ENCODE results near the gene NCOR1.

Gene NCOR1

DNA sequence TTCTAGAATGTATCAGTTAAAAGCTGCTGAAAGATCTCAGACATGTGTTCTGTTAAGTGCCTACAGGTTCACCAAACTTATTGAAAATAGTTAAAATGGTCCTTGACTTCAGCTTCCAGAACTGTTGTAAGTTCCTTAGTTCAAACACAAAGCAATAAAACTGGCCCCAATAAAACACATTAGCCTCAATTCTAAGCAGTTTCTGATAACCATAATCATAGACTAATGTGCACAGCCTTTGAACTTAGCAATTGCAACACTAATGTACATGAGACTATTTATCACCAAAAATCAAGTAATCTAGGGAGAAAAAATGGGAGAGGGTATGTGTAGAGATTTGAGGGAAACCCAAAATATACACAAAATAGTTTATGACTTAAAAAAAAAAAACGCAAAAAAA lies 17.1 kb upstream of the NCOR1 start:
- no peak for TF ChIP-seq TEAD4 (IDR thresholded peaks at IDR 0.05)
- no peak for TF ChIP-seq TAF1 (IDR thresholded peaks at IDR 0.05; ENCODE audit: low read depth)
- TF ChIP-seq YY1 (IDR thresholded peaks at IDR 0.05; ENCODE audit: low read depth): no peak
- TF ChIP-seq, protein P1, sequence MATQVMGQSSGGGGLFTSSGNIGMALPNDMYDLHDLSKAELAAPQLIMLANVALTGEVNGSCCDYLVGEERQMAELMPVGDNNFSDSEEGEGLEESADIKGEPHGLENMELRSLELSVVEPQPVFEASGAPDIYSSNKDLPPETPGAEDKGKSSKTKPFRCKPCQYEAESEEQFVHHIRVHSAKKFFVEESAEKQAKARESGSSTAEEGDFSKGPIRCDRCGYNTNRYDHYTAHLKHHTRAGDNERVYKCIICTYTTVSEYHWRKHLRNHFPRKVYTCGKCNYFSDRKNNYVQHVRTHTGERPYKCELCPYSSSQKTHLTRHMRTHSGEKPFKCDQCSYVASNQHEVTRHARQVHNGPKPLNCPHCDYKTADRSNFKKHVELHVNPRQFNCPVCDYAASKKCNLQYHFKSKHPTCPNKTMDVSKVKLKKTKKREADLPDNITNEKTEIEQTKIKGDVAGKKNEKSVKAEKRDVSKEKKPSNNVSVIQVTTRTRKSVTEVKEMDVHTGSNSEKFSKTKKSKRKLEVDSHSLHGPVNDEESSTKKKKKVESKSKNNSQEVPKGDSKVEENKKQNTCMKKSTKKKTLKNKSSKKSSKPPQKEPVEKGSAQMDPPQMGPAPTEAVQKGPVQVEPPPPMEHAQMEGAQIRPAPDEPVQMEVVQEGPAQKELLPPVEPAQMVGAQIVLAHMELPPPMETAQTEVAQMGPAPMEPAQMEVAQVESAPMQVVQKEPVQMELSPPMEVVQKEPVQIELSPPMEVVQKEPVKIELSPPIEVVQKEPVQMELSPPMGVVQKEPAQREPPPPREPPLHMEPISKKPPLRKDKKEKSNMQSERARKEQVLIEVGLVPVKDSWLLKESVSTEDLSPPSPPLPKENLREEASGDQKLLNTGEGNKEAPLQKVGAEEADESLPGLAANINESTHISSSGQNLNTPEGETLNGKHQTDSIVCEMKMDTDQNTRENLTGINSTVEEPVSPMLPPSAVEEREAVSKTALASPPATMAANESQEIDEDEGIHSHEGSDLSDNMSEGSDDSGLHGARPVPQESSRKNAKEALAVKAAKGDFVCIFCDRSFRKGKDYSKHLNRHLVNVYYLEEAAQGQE (IDR thresholded peaks at IDR 0.05; ENCODE audit: low read depth): no peak
- TF ChIP-seq CREB1 (IDR thresholded peaks at IDR 0.05; ENCODE audit: low read depth): no peak
- no peak for TF ChIP-seq FOXM1 (IDR thresholded peaks at IDR 0.05; ENCODE audit: borderline replicate concordance, low read depth)
- TF ChIP-seq, protein P2, sequence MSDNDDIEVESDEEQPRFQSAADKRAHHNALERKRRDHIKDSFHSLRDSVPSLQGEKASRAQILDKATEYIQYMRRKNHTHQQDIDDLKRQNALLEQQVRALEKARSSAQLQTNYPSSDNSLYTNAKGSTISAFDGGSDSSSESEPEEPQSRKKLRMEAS (IDR thresholded peaks at IDR 0.05): no peak
- TF ChIP-seq EGR1 (IDR thresholded peaks at IDR 0.05): no peak
- no peak for TF ChIP-seq TCF12 (IDR thresholded peaks at IDR 0.05; ENCODE audit: low read depth)
- TF ChIP-seq RAD21 (IDR thresholded peaks at IDR 0.05; ENCODE audit: low read depth): no peak
- no peak for TF ChIP-seq CEBPB (IDR thresholded peaks at IDR 0.05)
- TF ChIP-seq EP300 (IDR thresholded peaks at IDR 0.05; ENCODE audit: borderline replicate concordance): no peak
- TF ChIP-seq ZBTB7A (IDR thresholded peaks at IDR 0.05; ENCODE audit: low read depth): no peak
- TF ChIP-seq, protein P3, sequence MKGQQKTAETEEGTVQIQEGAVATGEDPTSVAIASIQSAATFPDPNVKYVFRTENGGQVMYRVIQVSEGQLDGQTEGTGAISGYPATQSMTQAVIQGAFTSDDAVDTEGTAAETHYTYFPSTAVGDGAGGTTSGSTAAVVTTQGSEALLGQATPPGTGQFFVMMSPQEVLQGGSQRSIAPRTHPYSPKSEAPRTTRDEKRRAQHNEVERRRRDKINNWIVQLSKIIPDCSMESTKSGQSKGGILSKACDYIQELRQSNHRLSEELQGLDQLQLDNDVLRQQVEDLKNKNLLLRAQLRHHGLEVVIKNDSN (IDR thresholded peaks at IDR 0.05): no peak

DNA sequence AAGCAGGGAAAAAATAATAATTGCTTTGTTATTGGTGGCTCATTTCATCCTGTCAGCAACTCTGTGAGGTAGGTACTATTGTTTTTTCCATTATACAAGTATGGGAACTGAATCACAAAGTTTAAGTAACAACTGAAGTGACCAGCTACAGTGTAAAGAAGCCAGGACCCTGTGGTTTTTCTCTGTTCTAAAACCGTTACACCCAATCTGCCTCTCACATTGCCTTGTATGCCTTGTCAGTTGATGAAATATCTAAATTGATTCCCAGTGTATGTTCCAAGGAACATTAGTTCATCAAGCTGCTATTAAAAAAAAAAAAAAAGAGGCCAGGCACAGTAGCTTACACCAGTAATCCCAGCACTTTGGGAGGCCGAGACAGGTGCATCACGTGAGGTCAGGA lies 7.1 kb upstream of the NCOR1 start:
- TF ChIP-seq, protein P2 (IDR thresholded peaks at IDR 0.05): no peak
- TF ChIP-seq FOXM1 (IDR thresholded peaks at IDR 0.05; ENCODE audit: borderline replicate concordance, low read depth): no peak
- TF ChIP-seq TEAD4 (IDR thresholded peaks at IDR 0.05): no peak
- TF ChIP-seq RAD21 (IDR thresholded peaks at IDR 0.05; ENCODE audit: low read depth): no peak
- TF ChIP-seq EP300 (IDR thresholded peaks at IDR 0.05; ENCODE audit: borderline replicate concordance): no peak
- TF ChIP-seq, protein P3 (IDR thresholded peaks at IDR 0.05): no peak
- TF ChIP-seq ZBTB7A (IDR thresholded peaks at IDR 0.05; ENCODE audit: low read depth): no peak

DNA sequence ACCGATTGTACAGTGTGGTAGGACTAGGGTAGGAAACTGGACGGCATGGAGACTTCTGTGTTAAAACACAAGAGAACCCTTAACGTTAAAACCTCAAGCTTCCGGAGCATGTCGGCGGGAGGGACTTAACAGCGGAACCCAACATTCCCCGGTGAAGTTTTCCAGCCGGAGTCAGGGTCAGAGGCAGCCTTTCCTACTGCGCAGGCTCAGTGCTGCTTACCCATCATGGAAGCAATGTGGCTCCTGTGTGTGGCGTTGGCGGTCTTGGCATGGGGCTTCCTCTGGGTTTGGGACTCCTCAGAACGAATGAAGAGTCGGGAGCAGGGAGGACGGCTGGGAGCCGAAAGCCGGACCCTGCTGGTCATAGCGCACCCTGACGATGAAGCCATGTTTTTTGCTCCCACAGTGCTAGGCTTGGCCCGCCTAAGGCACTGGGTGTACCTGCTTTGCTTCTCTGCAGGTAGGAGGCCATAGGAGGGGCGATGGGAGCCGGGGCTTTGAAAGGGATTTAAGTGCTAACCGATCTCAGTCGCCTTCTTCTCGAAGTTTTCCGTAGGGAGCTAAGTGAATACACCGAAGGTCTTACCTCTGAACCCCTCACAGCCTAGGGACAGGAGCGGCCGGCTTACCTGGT lies 1.8 kb upstream of the NCOR1 start, which contains the start of gene PIGL:
TSS of gene PIGL (plus strand) at position 209 of the 634 bp plus-strand sequence. CDS start at position 226, 17 bp downstream.
- TF ChIP-seq EGR1 (IDR thresholded peaks at IDR 0.05) (no peak), EP300 (IDR thresholded peaks at IDR 0.05; ENCODE audit: borderline replicate concordance) (no peak), NFIC (IDR thresholded peaks at IDR 0.05) (peak; percentile 32; the same call in 1 of the 2 replicates), YY1 (IDR thresholded peaks at IDR 0.05; ENCODE audit: low read depth) (peak; percentile 95), FOXM1 (IDR thresholded peaks at IDR 0.05; ENCODE audit: borderline replicate concordance, low read depth) (no peak; the same call in 1 of the 2 replicates), TCF12 (IDR thresholded peaks at IDR 0.05; ENCODE audit: low read depth) (peak; percentile 66; the same call in 1 of the 2 replicates), CEBPB (IDR thresholded peaks at IDR 0.05) (peak; percentile 31; the same call in 1 of the 2 replicates), TEAD4 (IDR thresholded peaks at IDR 0.05) (peak; percentile 51), ZBTB7A (IDR thresholded peaks at IDR 0.05; ENCODE audit: low read depth) (no peak; the same call in 1 of the 2 replicates), RAD21 (IDR thresholded peaks at IDR 0.05; ENCODE audit: low read depth) (no peak), TAF1 (IDR thresholded peaks at IDR 0.05; ENCODE audit: low read depth) (peak; percentile 99)
- TF ChIP-seq, protein P3 (IDR thresholded peaks at IDR 0.05): peak; percentile 55
- TF ChIP-seq, protein P2 (IDR thresholded peaks at IDR 0.05): peak; percentile 85
- TF ChIP-seq, protein P1 (IDR thresholded peaks at IDR 0.05; ENCODE audit: low read depth): no peak

DNA sequence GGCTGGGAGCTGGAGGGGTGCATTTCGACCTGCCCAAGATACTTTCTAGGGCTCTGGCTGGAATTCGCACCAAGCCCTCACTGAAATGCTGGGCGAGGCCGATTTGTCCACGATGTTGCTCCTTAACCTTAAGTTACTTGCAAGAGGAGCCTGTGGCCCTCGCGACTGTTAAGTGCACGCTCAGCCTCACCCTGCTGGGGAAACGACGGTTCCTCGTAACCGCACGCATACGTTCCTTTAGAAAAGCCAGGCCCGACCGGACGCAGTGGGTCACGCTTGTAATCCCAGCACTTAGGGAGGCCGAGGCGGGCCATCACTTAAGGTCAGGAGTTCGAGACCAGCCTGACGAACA lies 607 bp upstream of the NCOR1 start:
- TF ChIP-seq NFIC (IDR thresholded peaks at IDR 0.05): no peak
- TF ChIP-seq EP300 (IDR thresholded peaks at IDR 0.05; ENCODE audit: borderline replicate concordance): no peak
- no peak for TF ChIP-seq YY1 (IDR thresholded peaks at IDR 0.05; ENCODE audit: low read depth)
- TF ChIP-seq CREB1 (IDR thresholded peaks at IDR 0.05; ENCODE audit: low read depth): no peak
- no peak for TF ChIP-seq TEAD4 (IDR thresholded peaks at IDR 0.05)
- TF ChIP-seq TCF12 (IDR thresholded peaks at IDR 0.05; ENCODE audit: low read depth): no peak
- TF ChIP-seq, protein P3 (IDR thresholded peaks at IDR 0.05): no peak

DNA sequence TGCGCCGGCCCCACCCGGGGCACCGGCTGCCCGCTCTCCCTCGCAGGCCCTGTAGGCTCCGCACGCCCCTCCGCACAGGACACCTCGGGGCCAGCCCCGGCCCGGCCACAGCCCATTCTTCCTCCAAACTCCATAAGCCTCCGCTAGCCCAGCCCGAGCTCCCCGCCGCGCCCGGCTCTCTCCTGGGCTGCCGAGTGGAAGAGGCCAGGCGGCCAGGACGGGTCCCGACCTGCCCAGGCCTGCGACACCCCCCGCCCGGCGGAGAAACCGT lies 397 bp downstream of the NCOR1 start:
- peak; percentile 9; the same call in 1 of the 2 replicates for TF ChIP-seq TCF12 (IDR thresholded peaks at IDR 0.05; ENCODE audit: low read depth)
- TF ChIP-seq CEBPB (IDR thresholded peaks at IDR 0.05): no peak
- no peak for TF ChIP-seq TAF1 (IDR thresholded peaks at IDR 0.05; ENCODE audit: low read depth)
- TF ChIP-seq EP300 (IDR thresholded peaks at IDR 0.05; ENCODE audit: borderline replicate concordance): no peak
- TF ChIP-seq NFIC (IDR thresholded peaks at IDR 0.05): no peak
- TF ChIP-seq ZBTB7A (IDR thresholded peaks at IDR 0.05; ENCODE audit: low read depth): peak; percentile 47; the same call in 1 of the 2 replicates

Measured in Ishikawa (cell line).